PC-9 (cell line): ENCODE measurements around the gene GAN.
"Not testable (repeated sequence)": the region's sequence is repeated elsewhere in the genome, so short reads cannot be mapped to it uniquely, and the experiment has no call there.

Experiments
- CTCF ChIP-seq: fragments of 200-600 bp; sonication (generic); conservative IDR thresholded peaks from 2 replicates; pipeline ENCODE4 v1.6.1; 2017; ENCODE audit warnings: mixed run types, antibody characterized with exemption, mild to moderate bottlenecking, moderate library complexity
- EZH2 ChIP-seq: fragments of 200-600 bp; sonication (generic); IDR thresholded peaks from 2 replicates; pipeline ENCODE4 v1.8.0; 2017; ENCODE audit warnings: antibody characterized with exemption, low read depth

GRCh38 chr16:81345172-81345571 lies 30.4 kb downstream of the GAN start:
- TF ChIP-seq CTCF, EZH2: not testable (repeated sequence)
